NCI-H82 treated with DMSO at 0.1 percent for 48 hours (cell line): ENCODE results near the gene TMEM217.
"Not testable (repeated sequence)": the region's sequence is repeated elsewhere in the genome, so short reads cannot be mapped to it uniquely, and the experiment has no call there.

Source experiments
- DNase-seq: peaks from one replicate; lab custom pipeline; 2025; ENCODE audit not compliant: unreplicated experiment; lab: John Stamatoyannopoulos, UW

TMEM217 gene

GRCh38 chr6:37218511-37218910, 39.4 kb downstream of the TMEM217 start:
- no peak for DNase-seq

- DNase-seq, result no peak
Observed at GRCh38 chr6:37218061-37218460, 39.9 kb downstream of the TMEM217 start.

- DNase-seq, result no peak
Observed at GRCh38 chr6:37212268-37212667, 45.7 kb downstream of the TMEM217 start.

GRCh38 chr6:37210313-37210968, 47.5 kb downstream of the TMEM217 start:
- peak; percentile 75 for DNase-seq

- DNase-seq, result no peak
Observed at GRCh38 chr6:37209461-37210205, 48.3 kb downstream of the TMEM217 start.

GRCh38 chr6:37208793-37209192, 49.2 kb downstream of the TMEM217 start:
- no peak for DNase-seq

GRCh38 chr6:37207903-37208456, 50.0 kb downstream of the TMEM217 start:
- peak; percentile 59 for DNase-seq

GRCh38 chr6:37206622-37207021, 51.3 kb downstream of the TMEM217 start:
- DNase-seq, result no peak

- DNase-seq, result no peak
Observed at GRCh38 chr6:37205997-37206340, 52.0 kb downstream of the TMEM217 start.

GRCh38 chr6:37205175-37205996, 52.6 kb downstream of the TMEM217 start:
- DNase-seq, result no peak

- DNase-seq, result no peak
Observed at GRCh38 chr6:37204014-37204751, 53.8 kb downstream of the TMEM217 start.

- no peak for DNase-seq
Observed at GRCh38 chr6:37202788-37203491, 55.0 kb downstream of the TMEM217 start.

GRCh38 chr6:37201726-37202125, 56.2 kb downstream of the TMEM217 start:
- DNase-seq, result no peak

GRCh38 chr6:37200085-37200484, 57.9 kb downstream of the TMEM217 start:
- no peak for DNase-seq

GRCh38 chr6:37196451-37196850, 61.5 kb downstream of the TMEM217 start:
- not testable (repeated sequence) for DNase-seq

GRCh38 chr6:37194886-37195285, 63.1 kb downstream of the TMEM217 start:
- not testable (repeated sequence) for DNase-seq

GRCh38 chr6:37192666-37193065, 65.3 kb downstream of the TMEM217 start:
- no peak for DNase-seq

GRCh38 chr6:37190159-37190535, 67.8 kb downstream of the TMEM217 start:
- no peak for DNase-seq

GRCh38 chr6:37188962-37189510, 68.9 kb downstream of the TMEM217 start:
- DNase-seq, result no peak
